Fibroblast of lung (primary cell): ENCODE data around the gene PLCG1. TPM values are rescaled to one million over a fixed set of nuclear protein-coding genes. Genes with fewer than 3 reads are reported as not detected.

Experiments
- DNase-seq, 2 donors: peaks; one replicate each; pipeline versions ENCODE4 v3.0.0 to v3.0.0-alpha.2; 2010; ENCODE audit warnings: low read depth in 2 of 2
- H2AFZ ChIP-seq: 2 replicates; pipeline ENCODE4 v1.5.1; 2012; ENCODE audit warnings: low read length, control low read depth, inconsistent platforms
- H3K27ac ChIP-seq: 2 replicates; pipeline ENCODE4 v1.5.1; 2011; ENCODE audit warnings: low read length, control low read depth; ENCODE audit not compliant: insufficient read depth
- H3K27me3 ChIP-seq: 2 replicates; pipeline ENCODE4 v1.5.1; 2011; ENCODE audit warnings: mild to moderate bottlenecking, low read length; ENCODE audit not compliant: control insufficient read depth, insufficient read depth
- H3K36me3 ChIP-seq: 2 replicates; pipeline ENCODE4 v1.5.1; 2011; ENCODE audit warnings: low read length; ENCODE audit not compliant: control insufficient read depth, insufficient read depth
- H3K4me1 ChIP-seq: 2 replicates; pipeline ENCODE4 v1.5.1; 2011; ENCODE audit warnings: low read length; ENCODE audit not compliant: control insufficient read depth, insufficient read depth; ENCODE audit errors: extremely low read depth
- H3K4me2 ChIP-seq: 2 replicates; pipeline ENCODE4 v1.5.1; 2011; ENCODE audit warnings: low read length, control low read depth; ENCODE audit not compliant: insufficient read depth; ENCODE audit errors: extremely low read depth
- H3K4me3 ChIP-seq, 4 experiments: fragments of 200-600 bp in 1 of 4; sonication (generic) in 1 of 4; replicated peaks in 1 of 4; 2 replicates each; pipeline ENCODE4 v1.5.1; 2011 to 2016; ENCODE audit warnings: low read length in 4 of 4, low read depth in 3 of 4, mild to moderate bottlenecking in 3 of 4, control low read depth in 2 of 4, inconsistent platforms in 1 of 4, mixed read lengths in 1 of 4; ENCODE audit not compliant: insufficient read depth in 1 of 4; ENCODE audit errors: control extremely low read depth in 1 of 4
- H3K79me2 ChIP-seq: 2 replicates; pipeline ENCODE4 v1.5.1; 2012; ENCODE audit warnings: mild to moderate bottlenecking, low read length, inconsistent platforms; ENCODE audit not compliant: control insufficient read depth, insufficient read depth
- H3K9ac ChIP-seq: 2 replicates; pipeline ENCODE4 v1.5.1; 2011; ENCODE audit warnings: mild to moderate bottlenecking, low read length, control low read depth; ENCODE audit not compliant: insufficient read depth
- H3K9me3 ChIP-seq: 2 replicates; pipeline ENCODE4 v1.5.1; 2012; ENCODE audit warnings: low read depth, low read length; ENCODE audit not compliant: control insufficient read depth, insufficient read depth
- H4K20me1 ChIP-seq: 2 replicates; pipeline ENCODE4 v1.5.1; 2011; ENCODE audit warnings: low read length; ENCODE audit not compliant: control insufficient read depth, insufficient read depth; ENCODE audit errors: extremely low read depth
- CTCF ChIP-seq, 2 donors: IDR thresholded peaks in 1 of 2; conservative IDR thresholded peaks in 1 of 2; 1 replicate in 1 of 2; 2 replicates in 1 of 2; pipeline ENCODE4 v1.5.1; 2011 to 2012; ENCODE audit warnings: low read length in 2 of 2, control low read depth in 1 of 2, inconsistent platforms in 1 of 2, low read depth in 1 of 2, mild to moderate bottlenecking in 1 of 2
- EZH2 ChIP-seq: IDR thresholded peaks from 2 replicates; pipeline ENCODE4 v1.5.1; 2012; ENCODE audit warnings: low read length, control low read depth, mild to moderate bottlenecking; ENCODE audit errors: missing control alignments
- polyA plus RNA-seq, 2 donors: library from polyadenylated mRNA; depleted of rRNA in 1 of 2; stranded (reverse) in 1 of 2; unstranded in 1 of 2; fragments of >200 nt; gene quantifications; 2 replicates each; pipeline ENCODE4 v1.2.1, GENCODE V29; 2011 to 2012; ENCODE audit warnings: missing spikeins in 1 of 2
- total RNA-seq: library from RNA; depleted of rRNA; stranded (reverse); fragments of >200 nt; gene quantifications from 2 replicates; pipeline ENCODE4 v1.2.1, GENCODE V29; 2014

Gene PLCG1
- total and polyA plus RNA-seq, 2 donors (not counting 1 experiment from before 2014, with no cell fraction given), result 24.5 to 86.2 TPM

GRCh38 chr20:41222703-41223102 lies 85.4 kb downstream of the PLCG1 start:
- no peak overlapping the region for H3K4me3 ChIP-seq

GRCh38 chr20:41223112-41223511 lies 85.8 kb downstream of the PLCG1 start:
- DNase-seq, result peak in 1 of 2 donors; percentile 59
- Histone ChIP-seq H3K27me3 (no peaks in the 10 kb centered on the region), H3K27ac (no peak overlapping the region), H3K4me3 (no peak overlapping the region), H3K9me3 (no peaks in the 10 kb centered on the region), H3K79me2 (peaks cover 4% of the 10 kb centered on the region), H3K4me1 (no peaks in the 10 kb centered on the region), H3K4me2 (no peak overlapping the region), H3K9ac (no peak overlapping the region), H4K20me1 (no peaks in the 10 kb centered on the region), H2AFZ (no peak overlapping the region), H3K36me3 (no peaks in the 10 kb centered on the region)
- TF ChIP-seq CTCF (conservative IDR thresholded peaks at IDR 0.05 in 1 of 2, IDR thresholded peaks at IDR 0.05 in 1 of 2; ENCODE audit: low read depth in 1 of 2, low read length in 2 of 2) (no peak), EZH2 (no peak)

More at GRCh38 chr20:41222703-41223102, 85.4 kb downstream of the PLCG1 start:
- no peaks in the 10 kb centered on the region for H3K27me3 ChIP-seq
- no peaks in the 10 kb centered on the region for H3K4me1 ChIP-seq
- H3K36me3 ChIP-seq, result no peaks in the 10 kb centered on the region
- peak; percentile 42 to 63 for DNase-seq
- H3K9me3 ChIP-seq, result no peaks in the 10 kb centered on the region
- no peak overlapping the region for H3K27ac ChIP-seq
- TF ChIP-seq EZH2 (no peak), CTCF (conservative IDR thresholded peaks at IDR 0.05 in 1 of 2, IDR thresholded peaks at IDR 0.05 in 1 of 2; ENCODE audit: low read depth in 1 of 2, low read length in 2 of 2) (no peak)
- no peak overlapping the region for H3K4me2 ChIP-seq
- H3K79me2 ChIP-seq, result peaks cover 4% of the 10 kb centered on the region
- H2AFZ ChIP-seq, result no peak overlapping the region
- H3K9ac ChIP-seq, result no peak overlapping the region
- no peaks in the 10 kb centered on the region for H4K20me1 ChIP-seq

- no peak overlapping the region for H3K4me3 ChIP-seq
- H4K20me1 ChIP-seq, result no peaks in the 10 kb centered on the region
- TF ChIP-seq CTCF (conservative IDR thresholded peaks at IDR 0.05 in 1 of 2, IDR thresholded peaks at IDR 0.05 in 1 of 2; ENCODE audit: low read depth in 1 of 2, low read length in 2 of 2), result no peak
- TF ChIP-seq EZH2, result no peak
- H2AFZ ChIP-seq, result no peak overlapping the region
- no peaks in the 10 kb centered on the region for H3K9me3 ChIP-seq
- H3K36me3 ChIP-seq, result no peaks in the 10 kb centered on the region
- no peak overlapping the region for H3K9ac ChIP-seq
- no peak overlapping the region for H3K4me2 ChIP-seq
- peaks cover 4% of the 10 kb centered on the region for H3K79me2 ChIP-seq
- H3K27ac ChIP-seq, result no peak overlapping the region
- DNase-seq, result no peak
- H3K4me1 ChIP-seq, result no peaks in the 10 kb centered on the region
- no peaks in the 10 kb centered on the region for H3K27me3 ChIP-seq
Measured at GRCh38 chr20:41224281-41224680, 86.9 kb downstream of the PLCG1 start.
